ENCODE results near the gene TPD52L2.

The TPD52L2 gene

DNA sequence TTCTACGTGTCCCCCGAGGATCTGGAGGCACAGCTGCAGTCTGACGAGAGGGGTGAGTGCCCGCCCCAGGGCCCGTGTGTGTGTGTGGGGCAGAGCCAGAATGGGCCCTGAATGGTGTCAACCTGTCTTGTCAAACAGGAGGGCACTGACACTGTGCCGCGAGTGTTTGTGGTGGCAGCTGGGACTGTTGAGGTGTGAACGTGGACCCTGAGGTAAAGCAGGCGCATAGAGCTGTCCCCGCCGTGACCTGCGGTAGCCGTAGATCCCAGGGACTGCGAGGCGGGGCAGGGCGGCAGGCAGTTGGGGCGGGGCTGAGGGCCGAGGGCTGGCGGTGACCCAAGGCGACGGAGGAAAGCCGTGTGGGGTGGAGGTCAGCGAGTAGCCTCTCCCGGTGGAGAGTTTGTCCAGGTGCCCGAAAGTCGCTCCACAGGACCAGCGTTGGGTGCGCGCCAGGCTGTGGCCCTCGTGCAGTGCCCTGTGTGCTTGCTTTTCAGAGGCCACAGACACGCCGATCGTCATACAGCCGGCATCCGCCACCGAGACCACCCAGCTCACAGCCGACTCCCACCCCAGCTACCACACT lies 66.0 kb downstream of the TPD52L2 start:
- peaks cover 45% of the 10 kb centered on the region for H3K36me3 Mint-ChIP-seq (ENCODE audit: low read depth)
- no peaks in the 10 kb centered on the region for H3K9me3 Mint-ChIP-seq
- no peak overlapping the region for H3K4me3 Mint-ChIP-seq
- H3K4me1 Mint-ChIP-seq (ENCODE audit: low read depth), result peaks cover 2% of the 10 kb centered on the region
- H3K27me3 Mint-ChIP-seq (ENCODE audit: low read depth), result no peaks in the 10 kb centered on the region
- no peak overlapping the region for H3K27ac Mint-ChIP-seq

- Mint-ChIP-seq H3K4me1 (ENCODE audit: low read depth) (peaks cover 2% of the 10 kb centered on the region), H3K9me3 (no peaks in the 10 kb centered on the region), H3K4me3 (no peak overlapping the region), H3K27me3 (ENCODE audit: low read depth) (no peaks in the 10 kb centered on the region), H3K27ac (no peak overlapping the region), H3K36me3 (ENCODE audit: low read depth) (peaks cover 40% of the 10 kb centered on the region)
Observed at GRCh38 chr20:63931735-63932134, 66.7 kb downstream of the TPD52L2 start.

- no peak overlapping the region for H3K27ac Mint-ChIP-seq
- no peak overlapping the region for H3K4me3 Mint-ChIP-seq
- peaks cover 38% of the 10 kb centered on the region for H3K36me3 Mint-ChIP-seq (ENCODE audit: low read depth)
- H3K9me3 Mint-ChIP-seq, result no peaks in the 10 kb centered on the region
- peaks cover 2% of the 10 kb centered on the region for H3K4me1 Mint-ChIP-seq (ENCODE audit: low read depth)
- H3K27me3 Mint-ChIP-seq (ENCODE audit: low read depth), result no peaks in the 10 kb centered on the region
Observed at GRCh38 chr20:63932606-63933160, 67.6 kb downstream of the TPD52L2 start.

DNA sequence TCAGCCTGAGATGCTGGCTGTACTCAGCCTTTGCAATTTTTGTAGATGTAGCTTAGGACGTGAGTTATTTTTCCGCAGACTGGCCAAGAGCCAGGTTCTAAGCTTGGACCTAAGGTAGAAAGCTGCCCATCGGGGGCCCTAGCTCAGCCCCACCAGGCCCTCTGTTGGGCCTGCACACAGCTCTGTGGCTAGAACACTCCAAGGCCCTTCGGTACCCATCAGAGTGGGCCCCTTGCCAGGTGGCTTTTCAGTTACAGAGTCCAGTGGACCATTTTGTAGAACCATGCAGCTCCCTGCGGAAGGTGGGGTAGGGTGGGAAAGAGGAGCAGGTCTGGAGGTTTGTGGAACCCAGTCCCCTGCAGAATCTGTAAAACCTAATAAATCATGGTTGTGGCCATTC lies 68.6 kb downstream of the TPD52L2 start:
- H3K4me1 Mint-ChIP-seq (ENCODE audit: low read depth), result peaks cover 2% of the 10 kb centered on the region
- H3K36me3 Mint-ChIP-seq (ENCODE audit: low read depth), result peaks cover 29% of the 10 kb centered on the region
- H3K9me3 Mint-ChIP-seq, result no peaks in the 10 kb centered on the region
- H3K27ac Mint-ChIP-seq, result no peak overlapping the region
- no peak overlapping the region for H3K4me3 Mint-ChIP-seq
- no peaks in the 10 kb centered on the region for H3K27me3 Mint-ChIP-seq (ENCODE audit: low read depth)

DNA sequence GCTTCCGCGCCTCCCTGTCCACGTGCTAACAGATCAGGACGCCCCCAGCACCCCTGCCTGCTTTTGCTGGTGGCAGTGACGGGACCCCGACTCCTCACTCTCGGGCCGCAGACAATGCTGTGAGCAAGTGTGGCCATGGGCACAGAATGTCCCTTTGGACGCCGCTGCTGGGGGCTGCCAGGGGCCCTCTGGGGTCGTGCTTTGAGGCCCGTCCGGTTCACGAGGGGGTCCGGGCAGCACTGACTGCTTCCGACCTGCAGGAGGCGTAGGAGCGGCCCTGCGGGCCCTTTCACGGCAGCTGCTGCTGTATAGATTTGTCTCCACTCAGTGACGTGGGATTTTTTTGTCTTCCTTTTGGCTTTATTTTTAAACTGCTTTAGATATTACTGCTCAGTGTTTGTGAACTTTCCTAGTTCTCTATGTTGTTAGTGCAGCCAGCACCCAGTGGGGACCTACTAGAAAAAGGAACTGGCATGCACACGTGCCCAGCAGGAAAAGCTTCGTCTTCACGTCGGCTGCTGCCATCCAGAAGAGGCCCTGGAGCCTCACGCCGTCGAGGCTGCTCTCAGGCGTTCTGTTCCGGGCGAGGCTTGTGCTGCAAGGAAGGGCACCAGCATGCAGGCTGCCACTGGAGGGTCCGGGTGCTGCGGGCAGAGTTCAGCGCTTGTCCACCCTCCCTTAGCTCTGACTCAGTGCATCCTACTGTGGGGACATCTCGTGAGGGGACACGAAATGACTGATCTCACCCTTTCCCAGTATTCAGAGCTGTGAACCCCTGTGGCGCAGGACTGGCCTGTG lies 69.4 kb downstream of the TPD52L2 start:
- Mint-ChIP-seq H3K36me3 (ENCODE audit: low read depth) (peaks cover 23% of the 10 kb centered on the region), H3K4me1 (ENCODE audit: low read depth) (peaks cover 2% of the 10 kb centered on the region), H3K27me3 (ENCODE audit: low read depth) (no peaks in the 10 kb centered on the region), H3K4me3 (no peak overlapping the region), H3K27ac (no peak overlapping the region), H3K9me3 (no peaks in the 10 kb centered on the region)

GRCh38 chr20:63935447-63935846 lies 70.4 kb downstream of the TPD52L2 start:
- H3K9me3 Mint-ChIP-seq, result no peaks in the 10 kb centered on the region
- H3K36me3 Mint-ChIP-seq (ENCODE audit: low read depth), result peaks cover 20% of the 10 kb centered on the region
- H3K4me1 Mint-ChIP-seq (ENCODE audit: low read depth), result peaks cover 2% of the 10 kb centered on the region
- no peak overlapping the region for H3K4me3 Mint-ChIP-seq
- no peak overlapping the region for H3K27ac Mint-ChIP-seq
- no peaks in the 10 kb centered on the region for H3K27me3 Mint-ChIP-seq (ENCODE audit: low read depth)

- no peak overlapping the region for H3K27ac Mint-ChIP-seq
- H3K4me3 Mint-ChIP-seq, result no peak overlapping the region
- H3K4me1 Mint-ChIP-seq (ENCODE audit: low read depth), result peaks cover 10% of the 10 kb centered on the region
- H3K36me3 Mint-ChIP-seq (ENCODE audit: low read depth), result peaks cover 16% of the 10 kb centered on the region
- no peaks in the 10 kb centered on the region for H3K27me3 Mint-ChIP-seq (ENCODE audit: low read depth)
- H3K9me3 Mint-ChIP-seq, result no peaks in the 10 kb centered on the region
Observed at GRCh38 chr20:63937596-63937995, 72.5 kb downstream of the TPD52L2 start.

DNA sequence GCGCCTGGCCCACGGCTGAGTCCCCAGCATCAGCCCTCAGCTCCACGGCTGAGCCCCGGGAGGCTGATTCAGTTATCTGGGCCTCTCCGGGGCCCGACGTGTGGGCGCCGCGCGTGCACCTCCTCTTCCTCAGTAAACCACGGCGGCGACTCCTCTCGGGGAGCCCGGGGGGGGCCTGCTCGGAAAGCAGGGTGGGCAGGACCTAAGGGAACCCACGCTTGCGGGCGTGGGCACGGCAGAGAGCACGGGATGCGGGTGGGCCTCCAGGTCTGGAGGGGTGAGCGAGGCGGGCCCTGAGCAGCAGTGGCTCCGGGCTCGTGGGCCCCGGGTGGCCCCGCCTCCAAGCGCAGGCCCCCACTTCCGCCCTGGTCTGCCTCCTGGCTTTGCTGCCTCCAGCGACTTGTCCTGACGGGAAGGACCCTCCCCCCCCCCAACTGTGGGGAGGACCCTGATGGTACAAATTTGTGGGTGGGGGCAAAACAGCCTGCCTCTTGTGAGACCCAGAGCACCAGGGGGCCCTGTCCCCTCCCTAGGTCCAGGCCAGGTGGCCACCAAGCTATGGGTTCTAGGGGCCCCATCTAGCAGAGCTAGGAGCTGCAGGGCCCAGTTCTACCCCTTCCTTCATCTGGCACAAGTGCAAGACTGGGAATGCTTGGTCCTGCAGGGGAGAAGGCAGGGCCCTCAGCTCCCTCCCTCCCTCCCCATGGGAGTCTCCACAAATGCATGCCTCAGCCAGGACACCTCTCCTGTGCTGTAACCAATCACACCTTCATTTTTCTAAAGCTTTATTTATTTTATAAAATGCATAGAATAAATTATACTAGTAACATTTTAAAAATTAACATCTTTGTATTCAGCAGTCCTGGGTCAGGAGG lies 74.2 kb downstream of the TPD52L2 start:
- Mint-ChIP-seq H3K4me3 (no peak overlapping the region), H3K4me1 (ENCODE audit: low read depth) (peaks cover 10% of the 10 kb centered on the region), H3K9me3 (no peaks in the 10 kb centered on the region), H3K27ac (no peak overlapping the region), H3K27me3 (ENCODE audit: low read depth) (no peaks in the 10 kb centered on the region), H3K36me3 (ENCODE audit: low read depth) (peaks cover 16% of the 10 kb centered on the region)

DNA sequence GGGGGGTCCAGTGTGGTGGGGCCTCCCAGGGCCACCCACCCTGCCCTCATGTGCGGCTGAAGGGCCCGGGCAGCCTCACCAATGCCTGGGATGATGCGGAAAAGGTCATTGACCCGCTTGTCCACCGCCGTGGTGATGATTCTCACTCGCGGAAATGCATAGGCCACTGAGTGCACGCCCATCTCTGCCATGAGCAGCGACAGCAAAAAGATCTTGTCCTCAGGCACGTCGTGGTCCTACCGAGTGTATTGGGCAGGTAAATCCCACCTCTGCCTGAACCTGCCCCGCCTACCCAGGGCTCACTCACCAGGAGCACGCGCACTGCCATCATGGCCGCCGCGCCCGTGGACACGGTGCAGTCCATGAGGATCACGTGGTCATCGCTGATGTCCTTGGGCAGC lies 75.0 kb downstream of the TPD52L2 start:
- no peak overlapping the region for H3K4me3 Mint-ChIP-seq
- H3K36me3 Mint-ChIP-seq (ENCODE audit: low read depth), result peaks cover 9% of the 10 kb centered on the region
- no peaks in the 10 kb centered on the region for H3K9me3 Mint-ChIP-seq
- peaks cover 8% of the 10 kb centered on the region for H3K4me1 Mint-ChIP-seq (ENCODE audit: low read depth)
- no peaks in the 10 kb centered on the region for H3K27me3 Mint-ChIP-seq (ENCODE audit: low read depth)
- no peak overlapping the region for H3K27ac Mint-ChIP-seq

DNA sequence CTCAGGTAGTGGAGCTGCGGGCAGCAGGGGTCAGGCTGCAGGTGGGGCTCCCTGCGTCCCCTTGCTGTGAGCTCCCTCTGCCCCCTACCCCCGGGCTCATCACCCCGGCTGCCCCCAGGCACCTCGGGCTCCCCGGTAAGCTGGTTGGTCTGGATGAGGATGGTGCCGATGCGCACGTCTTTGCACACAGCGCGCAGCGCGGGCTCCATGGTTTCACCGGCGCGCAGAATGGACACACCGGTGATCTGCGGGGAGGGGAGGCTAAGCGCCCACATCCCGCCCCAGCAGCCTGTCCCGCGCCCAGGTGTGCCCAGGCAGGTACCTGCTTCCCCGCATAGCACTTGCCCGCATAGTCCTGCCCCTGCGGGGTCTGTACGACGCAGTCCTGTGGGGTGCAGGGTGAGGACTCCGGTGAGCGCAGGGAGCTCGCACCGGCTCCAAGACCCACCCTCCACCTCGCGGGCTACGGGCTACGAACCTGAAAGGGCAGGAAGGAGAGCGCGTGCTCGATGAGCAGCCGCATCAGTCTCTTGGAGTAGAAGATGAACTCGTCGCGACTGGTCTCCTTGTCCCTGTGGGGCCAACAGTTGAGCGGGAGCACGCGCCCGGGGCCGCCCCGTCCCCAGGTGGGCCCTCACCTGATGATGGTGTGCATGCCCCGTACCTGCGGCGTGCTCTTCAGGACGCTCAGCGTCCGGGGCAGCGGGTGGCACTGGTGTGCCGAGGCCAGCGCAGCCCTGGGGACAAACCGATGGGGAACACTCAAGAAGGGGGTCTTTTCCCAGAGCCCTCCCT lies 75.6 kb downstream of the TPD52L2 start:
- no peak overlapping the region for H3K4me3 Mint-ChIP-seq
- H3K27me3 Mint-ChIP-seq (ENCODE audit: low read depth), result no peaks in the 10 kb centered on the region
- H3K9me3 Mint-ChIP-seq, result no peaks in the 10 kb centered on the region
- peak overlapping the region; percentile 31 for H3K27ac Mint-ChIP-seq
- H3K4me1 Mint-ChIP-seq (ENCODE audit: low read depth), result peaks cover 8% of the 10 kb centered on the region
- H3K36me3 Mint-ChIP-seq (ENCODE audit: low read depth), result peaks cover 6% of the 10 kb centered on the region
